SK-N-SH treated with all-trans-retinoic acid at 6 μM for 48 hours (cell line): ENCODE measurements around the gene MMP28.

ENCODE experiments used
- ARNTL ChIP-seq: fragments of 450-650 bp; formaldehyde crosslinking; IDR thresholded peaks from 2 replicates; pipeline ENCODE4 v1.5.0; 2020; ENCODE audit warnings: low read depth, mild to moderate bottlenecking, moderate library complexity, borderline replicate concordance
- CSDC2 ChIP-seq: fragments of 250-450 bp; sonication (Bioruptor Pico); IDR thresholded peaks from 2 replicates; pipeline ENCODE4 v1.5.0; 2020; ENCODE audit warnings: mild to moderate bottlenecking, moderate library complexity
- ISL1 ChIP-seq: fragments of 250-450 bp; sonication (Bioruptor Pico); IDR thresholded peaks from 2 replicates; pipeline ENCODE4 v2.1.2; 2022; ENCODE audit warnings: mild to moderate bottlenecking, moderate library complexity
- OSR1 ChIP-seq: fragments of 250-450 bp; sonication (Bioruptor Pico); IDR thresholded peaks from 2 replicates; pipeline ENCODE4 v1.8.0; 2022; ENCODE audit warnings: moderate library complexity, mild to moderate bottlenecking, inconsistent platforms
- ZFP3 ChIP-seq: fragments of 250-450 bp; sonication (Bioruptor Pico); IDR thresholded peaks from 2 replicates; pipeline ENCODE4 v1.5.0; 2020; ENCODE audit warnings: mild to moderate bottlenecking, moderate library complexity
- ZFP30 ChIP-seq: fragments of 450-650 bp; formaldehyde crosslinking; IDR thresholded peaks from 2 replicates; pipeline ENCODE4 v1.5.0; 2022; ENCODE audit warnings: mild to moderate bottlenecking, moderate library complexity
- ZNF565 ChIP-seq: fragments of 450-650 bp; formaldehyde crosslinking; conservative IDR thresholded peaks from 2 replicates; pipeline ENCODE4 v1.5.0; 2020; ENCODE audit warnings: low read depth, mild to moderate bottlenecking, moderate library complexity
- ZNF70 ChIP-seq: fragments of 450-650 bp; formaldehyde crosslinking; IDR thresholded peaks from 2 replicates; pipeline ENCODE4 v1.5.0; 2020; ENCODE audit warnings: mild to moderate bottlenecking, moderate library complexity
- TF ChIP-seq, protein P1 (sequence below): fragments of 250-450 bp; sonication (Bioruptor Pico); IDR thresholded peaks from 2 replicates; pipeline ENCODE4 v1.5.0; 2020; ENCODE audit warnings: mild to moderate bottlenecking, moderate library complexity
- TF ChIP-seq, protein P2 (sequence below): fragments of 250-450 bp; sonication (Bioruptor Pico); IDR thresholded peaks from 2 replicates; pipeline ENCODE4 v1.5.1; 2020; ENCODE audit warnings: low read depth, mild to moderate bottlenecking, moderate library complexity

DNA sequence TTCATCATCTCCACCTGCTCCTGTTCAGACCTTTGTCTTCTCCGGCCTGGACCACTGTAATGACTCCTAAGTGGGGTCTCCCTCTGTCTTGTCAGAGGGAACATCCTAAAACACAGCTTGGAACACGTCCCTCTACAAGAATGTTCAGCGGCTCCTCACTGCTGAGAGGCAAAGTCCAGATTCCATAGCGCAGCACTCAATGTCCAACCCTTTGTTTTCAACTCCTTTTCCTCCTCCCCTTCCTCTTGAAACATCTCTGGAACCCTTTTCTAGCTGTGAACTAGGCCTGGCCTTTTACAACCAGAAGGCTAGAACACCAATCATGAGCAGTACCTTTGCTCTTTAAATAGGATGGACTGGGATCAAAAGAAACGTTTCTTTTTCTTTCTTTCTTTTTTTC lies 33.8 kb downstream of the MMP28 start:
- no peak for TF ChIP-seq ZNF70 (CRISPR knock-in tag)
- TF ChIP-seq OSR1: no peak
- no peak for TF ChIP-seq ARNTL (CRISPR knock-in tag)
- no peak for TF ChIP-seq ZFP30 (CRISPR knock-in tag)
- TF ChIP-seq ZFP3 (CRISPR knock-in tag): no peak
- TF ChIP-seq ZNF565 (CRISPR knock-in tag): no peak
- TF ChIP-seq, protein P1, sequence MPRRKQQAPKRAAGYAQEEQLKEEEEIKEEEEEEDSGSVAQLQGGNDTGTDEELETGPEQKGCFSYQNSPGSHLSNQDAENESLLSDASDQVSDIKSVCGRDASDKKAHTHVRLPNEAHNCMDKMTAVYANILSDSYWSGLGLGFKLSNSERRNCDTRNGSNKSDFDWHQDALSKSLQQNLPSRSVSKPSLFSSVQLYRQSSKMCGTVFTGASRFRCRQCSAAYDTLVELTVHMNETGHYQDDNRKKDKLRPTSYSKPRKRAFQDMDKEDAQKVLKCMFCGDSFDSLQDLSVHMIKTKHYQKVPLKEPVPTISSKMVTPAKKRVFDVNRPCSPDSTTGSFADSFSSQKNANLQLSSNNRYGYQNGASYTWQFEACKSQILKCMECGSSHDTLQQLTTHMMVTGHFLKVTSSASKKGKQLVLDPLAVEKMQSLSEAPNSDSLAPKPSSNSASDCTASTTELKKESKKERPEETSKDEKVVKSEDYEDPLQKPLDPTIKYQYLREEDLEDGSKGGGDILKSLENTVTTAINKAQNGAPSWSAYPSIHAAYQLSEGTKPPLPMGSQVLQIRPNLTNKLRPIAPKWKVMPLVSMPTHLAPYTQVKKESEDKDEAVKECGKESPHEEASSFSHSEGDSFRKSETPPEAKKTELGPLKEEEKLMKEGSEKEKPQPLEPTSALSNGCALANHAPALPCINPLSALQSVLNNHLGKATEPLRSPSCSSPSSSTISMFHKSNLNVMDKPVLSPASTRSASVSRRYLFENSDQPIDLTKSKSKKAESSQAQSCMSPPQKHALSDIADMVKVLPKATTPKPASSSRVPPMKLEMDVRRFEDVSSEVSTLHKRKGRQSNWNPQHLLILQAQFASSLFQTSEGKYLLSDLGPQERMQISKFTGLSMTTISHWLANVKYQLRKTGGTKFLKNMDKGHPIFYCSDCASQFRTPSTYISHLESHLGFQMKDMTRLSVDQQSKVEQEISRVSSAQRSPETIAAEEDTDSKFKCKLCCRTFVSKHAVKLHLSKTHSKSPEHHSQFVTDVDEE: no peak
- no peak for TF ChIP-seq ISL1 (CRISPR knock-in tag)
- TF ChIP-seq, protein P2, sequence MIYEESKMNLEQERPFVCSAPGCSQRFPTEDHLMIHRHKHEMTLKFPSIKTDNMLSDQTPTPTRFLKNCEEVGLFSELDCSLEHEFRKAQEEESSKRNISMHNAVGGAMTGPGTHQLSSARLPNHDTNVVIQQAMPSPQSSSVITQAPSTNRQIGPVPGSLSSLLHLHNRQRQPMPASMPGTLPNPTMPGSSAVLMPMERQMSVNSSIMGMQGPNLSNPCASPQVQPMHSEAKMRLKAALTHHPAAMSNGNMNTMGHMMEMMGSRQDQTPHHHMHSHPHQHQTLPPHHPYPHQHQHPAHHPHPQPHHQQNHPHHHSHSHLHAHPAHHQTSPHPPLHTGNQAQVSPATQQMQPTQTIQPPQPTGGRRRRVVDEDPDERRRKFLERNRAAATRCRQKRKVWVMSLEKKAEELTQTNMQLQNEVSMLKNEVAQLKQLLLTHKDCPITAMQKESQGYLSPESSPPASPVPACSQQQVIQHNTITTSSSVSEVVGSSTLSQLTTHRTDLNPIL (CRISPR knock-in tag): no peak
- no peak for TF ChIP-seq CSDC2 (CRISPR knock-in tag)
